Fibroblast of pulmonary artery (primary cell): Measurements from ENCODE around the gene WWP2.
A peak's percentile ranks its signal among the peaks of the same experiment; 100 is the strongest.

Source experiments
- DNase-seq: peaks from one replicate; pipeline ENCODE4 v3.0.0-alpha.2; 2010; ENCODE audit warnings: low read depth
- H3K4me3 ChIP-seq: replicated peaks from 2 replicates; pipeline ENCODE4 v1.5.1; 2011; ENCODE audit warnings: low read depth, mild to moderate bottlenecking, control low read depth, low read length, moderate library complexity
- TF ChIP-seq, protein P1 (sequence below): IDR thresholded peaks from 2 replicates; pipeline ENCODE4 v1.5.1; 2011; ENCODE audit warnings: mild to moderate bottlenecking, control low read depth, low read length, inconsistent platforms; ENCODE audit errors: missing control alignments

The WWP2 gene

DNA sequence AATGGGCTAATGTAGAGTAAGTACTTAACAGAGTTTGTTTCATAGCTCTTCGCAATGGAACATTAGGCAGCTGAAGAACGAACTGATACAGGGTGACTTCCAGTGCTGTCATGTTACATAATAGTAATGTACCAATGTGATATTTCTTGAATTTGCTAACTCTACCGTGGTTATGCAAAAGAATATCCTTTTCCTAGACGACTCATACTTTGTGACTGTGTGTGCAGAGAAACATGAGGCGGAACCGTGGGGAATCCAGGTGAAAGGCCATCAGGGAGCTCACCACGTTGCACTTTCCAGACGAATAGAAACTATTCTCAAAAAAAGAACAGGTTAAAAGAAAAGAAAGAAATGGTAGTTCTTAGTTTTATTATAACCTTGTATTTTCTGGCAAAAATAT lies 20.6 kb upstream of the WWP2 start:
- TF ChIP-seq, protein P1, sequence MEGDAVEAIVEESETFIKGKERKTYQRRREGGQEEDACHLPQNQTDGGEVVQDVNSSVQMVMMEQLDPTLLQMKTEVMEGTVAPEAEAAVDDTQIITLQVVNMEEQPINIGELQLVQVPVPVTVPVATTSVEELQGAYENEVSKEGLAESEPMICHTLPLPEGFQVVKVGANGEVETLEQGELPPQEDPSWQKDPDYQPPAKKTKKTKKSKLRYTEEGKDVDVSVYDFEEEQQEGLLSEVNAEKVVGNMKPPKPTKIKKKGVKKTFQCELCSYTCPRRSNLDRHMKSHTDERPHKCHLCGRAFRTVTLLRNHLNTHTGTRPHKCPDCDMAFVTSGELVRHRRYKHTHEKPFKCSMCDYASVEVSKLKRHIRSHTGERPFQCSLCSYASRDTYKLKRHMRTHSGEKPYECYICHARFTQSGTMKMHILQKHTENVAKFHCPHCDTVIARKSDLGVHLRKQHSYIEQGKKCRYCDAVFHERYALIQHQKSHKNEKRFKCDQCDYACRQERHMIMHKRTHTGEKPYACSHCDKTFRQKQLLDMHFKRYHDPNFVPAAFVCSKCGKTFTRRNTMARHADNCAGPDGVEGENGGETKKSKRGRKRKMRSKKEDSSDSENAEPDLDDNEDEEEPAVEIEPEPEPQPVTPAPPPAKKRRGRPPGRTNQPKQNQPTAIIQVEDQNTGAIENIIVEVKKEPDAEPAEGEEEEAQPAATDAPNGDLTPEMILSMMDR, result no peak
- H3K4me3 ChIP-seq, result no peak overlapping the region
- DNase-seq, result peak; percentile 35

GRCh38 chr16:69741951-69742904 lies 19.9 kb upstream of the WWP2 start:
- TF ChIP-seq, protein P1, result no peak
- H3K4me3 ChIP-seq, result no peak overlapping the region
- DNase-seq, result peak; percentile 61

GRCh38 chr16:69744363-69745231 lies 17.5 kb upstream of the WWP2 start:
- no peak overlapping the region for H3K4me3 ChIP-seq
- no peak for DNase-seq
- TF ChIP-seq, protein P1, result no peak

DNA sequence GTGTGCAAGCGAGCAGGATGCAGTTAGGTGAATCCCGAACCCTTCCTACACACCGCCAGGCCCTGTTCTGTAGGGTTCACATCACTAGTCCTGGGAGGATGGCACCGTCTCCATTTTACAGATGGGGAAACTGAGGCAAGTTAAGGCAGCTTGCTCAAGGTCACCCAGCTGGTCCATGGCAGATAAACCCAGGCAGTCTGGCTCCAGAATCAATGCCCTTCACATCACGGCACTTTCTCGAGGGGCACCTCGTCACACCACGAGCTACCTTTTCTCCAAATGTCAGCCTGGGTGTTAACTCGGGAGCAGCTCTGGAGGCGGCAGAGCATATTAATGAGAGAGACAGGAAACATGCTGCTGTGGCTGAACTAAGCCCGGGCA lies 16.9 kb upstream of the WWP2 start:
- no peak overlapping the region for H3K4me3 ChIP-seq
- TF ChIP-seq, protein P1, result no peak
- no peak for DNase-seq

- TF ChIP-seq, protein P1, result no peak
- DNase-seq, result no peak
- no peak overlapping the region for H3K4me3 ChIP-seq
These were observed 16.2 kb upstream of the WWP2 start for GRCh38 chr16:69745959-69746358.

GRCh38 chr16:69747115-69747514 lies 15.0 kb upstream of the WWP2 start:
- TF ChIP-seq, protein P1, result no peak
- DNase-seq, result no peak
- no peak overlapping the region for H3K4me3 ChIP-seq
